H9 (cell line): Measurements from ENCODE around the gene GPR89A. TPM values are rescaled to one million over a fixed set of nuclear protein-coding genes. Genes with fewer than 3 reads are reported as not detected.

Experiments
- DNase-seq: peaks from one replicate; pipeline ENCODE4 v3.0.0-alpha.2; 2017
- H2AFZ ChIP-seq: one replicate; pipeline ENCODE4 v1.6.1; 2013; ENCODE audit warnings: mild to moderate bottlenecking, low read length, control low read depth, moderate library complexity
- H2AK5ac ChIP-seq: 2 replicates; pipeline ENCODE4 v1.6.1; 2013; ENCODE audit warnings: low read length, control low read depth, mixed read lengths; ENCODE audit not compliant: insufficient read length
- H2BK120ac ChIP-seq: one replicate; pipeline ENCODE4 v1.6.1; 2013; ENCODE audit warnings: low read depth, mild to moderate bottlenecking, low read length, control low read depth, inconsistent platforms; ENCODE audit not compliant: poor library complexity, severe bottlenecking
- H2BK12ac ChIP-seq: 2 replicates; pipeline ENCODE4 v1.6.1; 2013; ENCODE audit warnings: low read length, control low read depth, mixed read lengths, low read depth; ENCODE audit not compliant: insufficient read length
- H2BK15ac ChIP-seq: 2 replicates; pipeline ENCODE4 v1.6.1; 2013; ENCODE audit warnings: low read depth, low read length, control low read depth
- H2BK20ac ChIP-seq: one replicate; pipeline ENCODE4 v1.6.1; 2013; ENCODE audit warnings: low read depth, mild to moderate bottlenecking, low read length, control low read depth, inconsistent platforms; ENCODE audit not compliant: poor library complexity, severe bottlenecking
- H2BK5ac ChIP-seq: 2 replicates; pipeline ENCODE4 v1.6.1; 2013; ENCODE audit warnings: low read length, control low read depth, mixed read lengths; ENCODE audit not compliant: insufficient read length
- H3K14ac ChIP-seq: 2 replicates; pipeline ENCODE4 v1.6.1; 2013; ENCODE audit warnings: low read length, control low read depth; ENCODE audit not compliant: insufficient read depth
- H3K18ac ChIP-seq: 2 replicates; pipeline ENCODE4 v1.6.1; 2013; ENCODE audit warnings: low read depth, mild to moderate bottlenecking, mixed read lengths, low read length, control low read depth; ENCODE audit not compliant: insufficient read length
- H3K23ac ChIP-seq: 2 replicates; pipeline ENCODE4 v1.6.1; 2013; ENCODE audit warnings: low read length, control low read depth, mixed read lengths, low read depth; ENCODE audit not compliant: insufficient read length
- H3K23me2 ChIP-seq: 2 replicates; pipeline ENCODE4 v1.6.1; 2013; ENCODE audit warnings: low read depth, mild to moderate bottlenecking, mixed read lengths, low read length, control low read depth; ENCODE audit not compliant: insufficient read length, poor library complexity, severe bottlenecking
- H3K27ac ChIP-seq: 2 replicates; pipeline ENCODE4 v1.5.1; 2013; ENCODE audit warnings: low read length, control low read depth, mixed read lengths, low read depth; ENCODE audit not compliant: insufficient read length
- H3K27me3 ChIP-seq: 2 replicates; pipeline ENCODE4 v1.6.1; 2013; ENCODE audit warnings: low read length, control low read depth, inconsistent platforms; ENCODE audit not compliant: insufficient read depth
- H3K4ac ChIP-seq: 2 replicates; pipeline ENCODE4 v1.6.1; 2013; ENCODE audit warnings: low read depth, mild to moderate bottlenecking, control low read depth, inconsistent platforms, low read length, moderate library complexity
- H3K4me1 ChIP-seq: 2 replicates; pipeline ENCODE4 v1.6.1; 2013; ENCODE audit warnings: low read length, control low read depth, inconsistent platforms; ENCODE audit not compliant: insufficient read depth
- H3K4me2 ChIP-seq: 2 replicates; pipeline ENCODE4 v1.6.1; 2013; ENCODE audit warnings: low read length, control low read depth, mixed read lengths; ENCODE audit not compliant: insufficient read length, insufficient read depth
- H3K56ac ChIP-seq: 2 replicates; pipeline ENCODE4 v1.6.1; 2013; ENCODE audit warnings: low read depth, mild to moderate bottlenecking, mixed read lengths, low read length, control low read depth; ENCODE audit not compliant: insufficient read length
- H3K79me1 ChIP-seq: 2 replicates; pipeline ENCODE4 v1.6.1; 2013; ENCODE audit warnings: low read depth, mild to moderate bottlenecking, moderate library complexity, low read length, control low read depth, inconsistent platforms; ENCODE audit not compliant: insufficient read depth, poor library complexity, severe bottlenecking
- H3K79me2 ChIP-seq: 2 replicates; pipeline ENCODE4 v1.6.1; 2013; ENCODE audit warnings: low read length, control low read depth, inconsistent platforms; ENCODE audit not compliant: insufficient read depth
- H3K9ac ChIP-seq: 2 replicates; pipeline ENCODE4 v1.6.1; 2013; ENCODE audit warnings: low read length, control low read depth, mixed read lengths; ENCODE audit not compliant: insufficient read length; ENCODE audit errors: extremely low read depth
- H3K9me3 ChIP-seq: one replicate; pipeline ENCODE4 v1.6.1; 2013; ENCODE audit warnings: low read depth, low read length, inconsistent platforms; ENCODE audit not compliant: control insufficient read depth
- H3T11ph ChIP-seq: one replicate; pipeline ENCODE4 v1.6.1; 2013; ENCODE audit warnings: mild to moderate bottlenecking, low read length, control low read depth, inconsistent platforms
- H4K20me1 ChIP-seq: one replicate; pipeline ENCODE4 v1.6.1; 2013; ENCODE audit not compliant: control insufficient read depth, insufficient read length, insufficient read depth
- H4K5ac ChIP-seq: 2 replicates; pipeline ENCODE4 v1.6.1; 2013; ENCODE audit warnings: low read depth, mild to moderate bottlenecking, mixed read lengths, low read length, control low read depth; ENCODE audit not compliant: insufficient read length
- H4K8ac ChIP-seq: replicated peaks from 2 replicates; pipeline ENCODE4 v1.6.1; 2013; ENCODE audit warnings: low read length, control low read depth, mixed read lengths, low read depth; ENCODE audit not compliant: insufficient read length
- H4K91ac ChIP-seq: 2 replicates; pipeline ENCODE4 v1.6.1; 2013; ENCODE audit warnings: low read depth, mild to moderate bottlenecking, moderate library complexity, mixed read lengths, low read length, control low read depth; ENCODE audit not compliant: insufficient read length
- H3K27ac Mint-ChIP-seq, 3 experiments: 2 replicates in 2 of 3; 3 replicates in 1 of 3; pipeline ENCODE4 v1.8.0; 2020 to 2021; ENCODE audit warnings: mixed read lengths in 3 of 3, mild to moderate bottlenecking in 1 of 3, moderate library complexity in 1 of 3
- H3K27me3 Mint-ChIP-seq: 2 replicates; pipeline ENCODE4 v1.8.0; 2021; ENCODE audit warnings: low read depth, mild to moderate bottlenecking, moderate library complexity, mixed read lengths
- H3K36me3 Mint-ChIP-seq, 3 experiments: 2 replicates in 2 of 3; 3 replicates in 1 of 3; pipeline ENCODE4 v1.8.0; 2020 to 2021; ENCODE audit warnings: low read depth in 3 of 3, mixed read lengths in 3 of 3; ENCODE audit not compliant: insufficient read depth in 1 of 3
- H3K4me1 Mint-ChIP-seq, 2 experiments: 2 replicates each; pipeline ENCODE4 v1.8.0; 2020; ENCODE audit warnings: mixed read lengths in 2 of 2
- H3K4me3 Mint-ChIP-seq, 2 experiments: 2 replicates in 1 of 2; 3 replicates in 1 of 2; pipeline ENCODE4 v1.8.0; 2020 to 2021; ENCODE audit warnings: mild to moderate bottlenecking in 2 of 2, mixed read lengths in 2 of 2, moderate library complexity in 1 of 2
- H3K9me3 Mint-ChIP-seq, 2 experiments: 2 replicates in 1 of 2; 3 replicates in 1 of 2; pipeline ENCODE4 v1.8.0; 2020; ENCODE audit warnings: mild to moderate bottlenecking in 2 of 2, mixed read lengths in 2 of 2, moderate library complexity in 1 of 2
- CTCF ChIP-seq: fragments of 200-600 bp; sonication (generic); conservative IDR thresholded peaks from 3 replicates; pipeline ENCODE4 v1.8.0; 2021; ENCODE audit warnings: antibody characterized with exemption, mild to moderate bottlenecking
- WGBS: extraction: QIAGEN DNeasy Blood & Tissue Kit; methylation state at CpG from one replicate; pipeline ENCODE4 v1.1.7; 2013; ENCODE audit warnings: missing lambda C conversion rate, low lambda C conversion rate, mixed read lengths; ENCODE audit not compliant: insufficient read length; ENCODE audit errors: extremely low coverage; 5-methylcytosine and 5-hydroxymethylcytosine counted together
- total RNA-seq: library from RNA; stranded (reverse); gene quantifications from 2 replicates; pipeline ENCODE4 v1.2.1, GENCODE V29; 2021

GPR89A gene
- total RNA-seq, 1 experiment from 2014 or later: 30.1 TPM

DNA sequence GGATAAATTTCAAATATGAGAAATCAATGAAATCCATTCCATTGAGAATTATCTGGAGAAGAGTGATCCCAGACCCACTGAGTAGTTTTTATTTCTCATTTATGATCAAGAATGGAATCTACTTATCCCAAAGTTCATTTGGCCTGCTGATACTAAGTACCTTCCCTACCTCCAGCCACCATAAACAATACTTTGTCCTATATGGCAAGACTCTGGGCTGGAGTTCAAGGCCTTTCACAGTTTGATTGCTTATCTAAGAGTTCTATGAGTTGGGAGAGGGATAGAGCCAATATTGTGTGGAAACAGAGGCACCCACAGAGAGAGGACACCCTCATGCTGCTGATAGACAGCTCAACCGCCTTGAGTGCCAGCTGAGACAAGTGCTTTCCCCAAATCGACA, 94.3 kb downstream of the GPR89A start:
- Mint-ChIP-seq H3K36me3 (no peaks in the 10 kb centered on the region), H3K4me3 (no peak overlapping the region), H3K9me3 (no peaks in the 10 kb centered on the region), H3K27me3 (peaks cover 5% of the 10 kb centered on the region), H3K27ac (no peak overlapping the region), H3K4me1 (peaks cover 4% of the 10 kb centered on the region in 2 experiments; a peak in 3 of 4 replicates)
- Histone ChIP-seq H2AFZ (no peak overlapping the region), H3K4me1 (peaks cover under 1% of the 10 kb centered on the region; the same call in 1 of the 2 replicates), H3K4me2 (no peak overlapping the region), H2BK5ac (no peak overlapping the region), H2AK5ac (no peak overlapping the region), H2BK20ac (no peak overlapping the region), H3K9me3 (no peaks in the 10 kb centered on the region), H4K5ac (no peak overlapping the region), H3K79me2 (no peaks in the 10 kb centered on the region), H4K20me1 (no peaks in the 10 kb centered on the region), H2BK12ac (no peak overlapping the region), H3K79me1 (no peaks in the 10 kb centered on the region), H3K27ac (no peak overlapping the region), H3K4ac (no peak overlapping the region), H4K8ac (no peak overlapping the region), H4K91ac (no peak overlapping the region), H3T11ph (no peak overlapping the region), H2BK120ac (no peak overlapping the region), H3K27me3 (no peaks in the 10 kb centered on the region), H3K56ac (no peak overlapping the region), H3K14ac (no peak overlapping the region), H3K18ac (no peak overlapping the region), H3K23me2 (no peaks in the 10 kb centered on the region), H3K9ac (no peak overlapping the region), H2BK15ac (no peak overlapping the region), H3K23ac (no peak overlapping the region)
- no CpG with 5 or more reads among the region's 2 CpGs for WGBS
- TF ChIP-seq CTCF: no peak
- DNase-seq: no peak
